ENCODE data around the gene BYSL.

Gene BYSL, protein sequence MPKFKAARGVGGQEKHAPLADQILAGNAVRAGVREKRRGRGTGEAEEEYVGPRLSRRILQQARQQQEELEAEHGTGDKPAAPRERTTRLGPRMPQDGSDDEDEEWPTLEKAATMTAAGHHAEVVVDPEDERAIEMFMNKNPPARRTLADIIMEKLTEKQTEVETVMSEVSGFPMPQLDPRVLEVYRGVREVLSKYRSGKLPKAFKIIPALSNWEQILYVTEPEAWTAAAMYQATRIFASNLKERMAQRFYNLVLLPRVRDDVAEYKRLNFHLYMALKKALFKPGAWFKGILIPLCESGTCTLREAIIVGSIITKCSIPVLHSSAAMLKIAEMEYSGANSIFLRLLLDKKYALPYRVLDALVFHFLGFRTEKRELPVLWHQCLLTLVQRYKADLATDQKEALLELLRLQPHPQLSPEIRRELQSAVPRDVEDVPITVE

DNA sequence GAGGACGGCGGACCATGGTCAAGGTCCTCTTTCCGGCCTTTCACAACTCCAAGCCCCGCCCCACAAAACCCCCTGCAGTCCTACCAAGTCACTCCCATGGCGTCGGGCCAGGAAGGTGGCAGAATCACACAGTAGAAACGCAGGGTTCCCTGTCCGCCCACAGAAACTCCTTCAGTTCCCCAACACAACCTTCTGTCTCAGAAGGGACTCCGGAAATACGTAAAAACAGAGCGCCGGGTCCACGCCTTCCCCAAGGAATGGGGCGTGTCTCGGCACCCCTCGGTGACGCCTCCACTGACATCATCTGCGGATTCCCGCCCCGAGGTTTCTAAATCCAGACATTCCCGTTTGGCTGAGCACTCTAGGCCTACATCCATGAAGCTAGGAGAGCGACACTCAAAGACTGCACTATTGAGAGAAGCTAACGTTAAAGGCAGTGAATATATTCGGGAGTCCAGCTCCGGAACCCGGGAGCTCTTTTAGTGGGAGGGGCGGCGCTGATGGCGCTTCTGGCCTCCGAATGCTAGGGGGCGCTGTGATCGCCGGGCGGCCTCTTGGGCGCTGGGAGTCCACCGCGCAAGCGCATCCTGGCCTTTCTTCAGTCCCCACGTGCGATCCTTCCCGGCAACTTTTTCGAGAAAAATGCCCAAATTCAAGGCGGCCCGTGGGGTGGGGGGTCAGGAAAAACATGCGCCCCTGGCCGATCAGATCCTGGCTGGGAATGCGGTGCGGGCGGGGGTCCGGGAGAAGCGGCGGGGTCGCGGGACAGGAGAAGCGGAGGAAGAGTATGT, at the start of gene BYSL, which contains the start of gene MED20:
TSS of gene BYSL (plus strand) at position 579 of the 791 bp plus-strand sequence. CDS start at position 643, 64 bp downstream.
TSS of gene MED20 (minus strand) at position 219 of the 791 bp plus-strand sequence. CDS start at position 98, 121 bp downstream.
- Mint-ChIP-seq H3K36me3 (ENCODE audit: low read depth) (peaks cover 39% of the 10 kb centered on the region), H3K9me3 (no peaks in the 10 kb centered on the region), H3K4me3 (peak within 1 kb of the TSS; percentile 98), H3K27ac (peak within 1 kb of the TSS; percentile 100), H3K4me1 (ENCODE audit: low read depth) (peaks cover 58% of the 10 kb centered on the region), H3K27me3 (no peaks in the 10 kb centered on the region)

DNA sequence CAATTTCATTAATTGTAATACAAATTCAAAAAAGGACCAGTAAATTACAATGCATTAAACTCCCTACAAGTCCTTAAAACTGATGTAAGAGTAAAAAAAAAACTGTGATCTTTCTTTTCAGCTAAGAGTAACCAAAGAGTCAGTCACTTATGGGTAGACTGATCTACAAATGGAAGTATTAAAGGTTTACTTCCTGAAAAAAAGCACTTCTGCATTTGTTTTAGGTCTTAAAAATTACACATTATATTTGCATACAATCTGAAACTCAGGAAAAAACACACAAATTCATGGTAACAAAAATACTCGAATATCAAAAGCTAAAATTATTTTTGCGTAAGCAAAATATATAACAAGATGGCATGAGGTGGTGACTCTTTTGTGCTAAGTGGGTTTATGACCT, 49.6 kb upstream of the BYSL start:
- no peak overlapping the region for H3K27ac Mint-ChIP-seq
- H3K36me3 Mint-ChIP-seq (ENCODE audit: low read depth) = no peaks in the 10 kb centered on the region
- H3K4me1 Mint-ChIP-seq (ENCODE audit: low read depth) = peaks cover 5% of the 10 kb centered on the region
- H3K9me3 Mint-ChIP-seq = no peaks in the 10 kb centered on the region
- no peaks in the 10 kb centered on the region for H3K27me3 Mint-ChIP-seq
- H3K4me3 Mint-ChIP-seq = no peak overlapping the region

DNA sequence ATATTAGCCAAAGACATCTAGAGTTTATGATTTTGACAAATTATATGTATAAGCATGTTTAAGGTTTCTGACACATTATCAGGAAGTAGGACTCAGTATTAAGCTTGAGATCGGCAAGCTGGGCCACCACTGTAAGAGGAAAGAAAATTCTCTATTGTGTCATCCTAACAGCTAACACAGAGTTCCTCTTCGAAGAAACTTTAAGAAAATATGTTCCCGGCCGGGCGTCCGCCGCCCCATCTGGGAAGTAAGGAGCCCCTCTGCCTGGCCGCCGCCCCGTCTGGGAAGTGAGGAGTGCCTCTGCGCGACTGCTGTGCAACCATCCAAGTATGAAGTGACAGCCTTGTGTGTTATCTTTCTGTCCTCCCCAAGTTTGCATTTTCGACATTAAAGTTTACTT, 49.2 kb upstream of the BYSL start:
- Mint-ChIP-seq H3K36me3 (ENCODE audit: low read depth) (no peaks in the 10 kb centered on the region), H3K27me3 (no peaks in the 10 kb centered on the region), H3K27ac (no peak overlapping the region), H3K9me3 (no peaks in the 10 kb centered on the region), H3K4me3 (no peak overlapping the region), H3K4me1 (ENCODE audit: low read depth) (peaks cover 5% of the 10 kb centered on the region)

DNA sequence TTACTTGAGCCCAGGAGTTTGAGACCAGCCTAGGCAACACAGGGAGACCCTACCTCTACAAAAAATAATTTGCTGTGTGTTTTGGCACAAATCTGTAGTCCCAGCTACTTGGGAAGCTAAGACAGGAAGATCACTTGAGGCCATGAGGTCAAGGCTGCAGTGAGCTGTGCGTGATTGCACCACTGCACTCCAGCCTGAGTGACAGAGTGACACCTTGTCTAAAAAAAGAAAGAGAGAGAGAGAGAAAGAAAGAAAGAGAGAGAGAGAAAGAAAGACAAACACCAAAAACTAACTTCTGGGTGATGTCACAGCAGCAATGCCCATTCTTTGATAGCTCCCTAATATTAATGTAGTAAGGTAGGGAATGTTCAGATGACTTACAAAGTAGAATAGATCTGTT, 46.6 kb upstream of the BYSL start:
- no peaks in the 10 kb centered on the region for H3K27me3 Mint-ChIP-seq
- H3K4me3 Mint-ChIP-seq = no peak overlapping the region
- no peaks in the 10 kb centered on the region for H3K9me3 Mint-ChIP-seq
- H3K27ac Mint-ChIP-seq = no peak overlapping the region
- H3K36me3 Mint-ChIP-seq (ENCODE audit: low read depth) = no peaks in the 10 kb centered on the region
- H3K4me1 Mint-ChIP-seq (ENCODE audit: low read depth) = peaks cover 5% of the 10 kb centered on the region

DNA sequence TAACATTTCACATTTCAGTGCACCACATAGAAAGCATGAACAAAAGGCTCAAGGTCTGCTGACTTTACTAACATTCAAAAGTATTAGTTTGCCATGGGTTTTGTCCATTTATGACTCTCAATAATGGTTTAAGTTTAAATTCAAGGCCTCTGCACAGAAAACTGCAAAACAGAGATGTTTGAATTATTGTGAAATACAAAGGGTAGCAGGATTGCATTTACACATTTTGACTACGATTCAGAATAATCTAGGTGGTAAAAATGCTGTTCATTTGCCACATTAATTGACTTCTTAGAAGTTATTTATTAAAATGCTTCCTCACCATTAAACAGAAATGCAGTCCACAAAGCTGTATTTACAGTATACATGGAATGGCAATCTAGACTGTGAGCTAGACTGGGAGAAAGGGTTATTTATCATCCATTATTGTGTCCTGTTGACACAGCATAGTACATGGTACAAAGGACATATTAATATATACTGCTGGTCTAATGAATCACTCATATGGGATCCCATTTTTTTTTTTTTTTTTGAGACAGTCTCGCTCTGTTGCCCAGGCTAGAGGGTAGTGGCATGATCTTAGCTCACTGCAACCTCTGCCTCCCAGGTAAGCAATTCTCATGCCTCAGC, 44.1 kb upstream of the BYSL start:
- H3K4me3 Mint-ChIP-seq = no peak overlapping the region
- no peak overlapping the region for H3K27ac Mint-ChIP-seq
- no peaks in the 10 kb centered on the region for H3K36me3 Mint-ChIP-seq (ENCODE audit: low read depth)
- no peaks in the 10 kb centered on the region for H3K4me1 Mint-ChIP-seq (ENCODE audit: low read depth)
- H3K27me3 Mint-ChIP-seq = no peaks in the 10 kb centered on the region
- H3K9me3 Mint-ChIP-seq = no peaks in the 10 kb centered on the region

DNA sequence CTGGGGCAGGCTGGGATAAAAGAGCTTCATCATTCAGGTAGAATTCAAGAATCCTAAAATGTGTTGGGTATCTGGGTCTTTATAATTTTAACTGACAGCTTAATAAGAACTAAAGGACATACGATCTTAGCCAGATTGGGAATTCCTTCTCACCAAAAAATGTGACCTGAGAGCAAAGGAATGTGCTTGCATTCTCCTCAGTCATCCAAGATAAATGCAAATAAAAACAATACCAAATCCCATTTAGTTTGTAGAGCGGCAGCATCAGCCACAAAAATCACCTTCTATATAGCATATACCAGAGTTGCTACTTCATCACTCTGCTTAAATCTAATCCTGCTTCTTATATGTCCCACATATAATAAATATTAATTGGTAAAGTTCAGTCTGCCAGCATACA, 43.1 kb upstream of the BYSL start:
- Mint-ChIP-seq H3K4me1 (ENCODE audit: low read depth) (no peaks in the 10 kb centered on the region), H3K4me3 (no peak overlapping the region), H3K36me3 (ENCODE audit: low read depth) (no peaks in the 10 kb centered on the region), H3K9me3 (no peaks in the 10 kb centered on the region), H3K27ac (no peak overlapping the region), H3K27me3 (no peaks in the 10 kb centered on the region)

DNA sequence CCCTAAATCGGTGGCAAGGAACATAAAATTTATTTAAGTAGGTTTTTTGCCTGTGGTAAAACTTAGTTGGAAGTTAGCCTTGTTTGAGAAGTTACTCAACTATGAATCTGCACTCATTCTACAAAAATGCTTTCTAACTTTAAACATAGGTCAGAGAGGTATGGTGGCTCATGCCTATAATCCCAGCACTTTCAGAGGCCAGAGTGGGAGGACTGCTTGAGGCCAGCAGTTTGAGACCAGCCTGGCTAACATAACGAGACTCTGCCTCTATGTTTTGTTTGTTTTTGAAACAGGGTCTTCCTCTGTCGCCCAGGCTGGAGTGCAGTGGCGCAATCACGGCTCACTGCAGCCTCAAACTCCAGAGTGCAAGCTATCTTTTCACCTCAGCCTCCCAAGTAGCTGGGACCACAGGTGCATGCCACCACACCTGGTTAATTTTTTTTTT, 42.3 kb upstream of the BYSL start:
- Mint-ChIP-seq H3K9me3 (no peaks in the 10 kb centered on the region), H3K36me3 (ENCODE audit: low read depth) (no peaks in the 10 kb centered on the region), H3K4me3 (no peak overlapping the region), H3K27me3 (no peaks in the 10 kb centered on the region), H3K4me1 (ENCODE audit: low read depth) (no peaks in the 10 kb centered on the region), H3K27ac (no peak overlapping the region)

DNA sequence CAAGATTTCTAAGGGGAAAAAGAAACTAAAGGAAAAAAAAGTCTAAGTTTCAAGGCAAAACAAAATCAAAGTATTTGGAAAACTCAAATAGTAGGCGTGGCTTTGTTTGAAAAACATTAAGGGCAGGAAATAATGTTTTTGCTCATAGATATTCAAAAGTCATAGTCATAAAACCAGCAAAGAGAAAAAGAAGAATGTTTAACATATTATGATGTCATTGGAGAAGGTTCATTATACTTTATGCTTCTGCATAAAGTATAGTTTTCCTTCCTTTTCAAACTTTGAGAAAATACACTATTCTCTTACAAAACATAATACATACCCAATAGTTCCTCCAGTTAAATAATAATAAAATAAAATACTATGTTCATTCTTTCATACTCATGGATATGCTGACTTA, 39.8 kb upstream of the BYSL start:
- Mint-ChIP-seq H3K27ac (no peak overlapping the region), H3K4me1 (ENCODE audit: low read depth) (no peaks in the 10 kb centered on the region), H3K9me3 (no peaks in the 10 kb centered on the region), H3K36me3 (ENCODE audit: low read depth) (no peaks in the 10 kb centered on the region), H3K27me3 (no peaks in the 10 kb centered on the region), H3K4me3 (no peak overlapping the region)

DNA sequence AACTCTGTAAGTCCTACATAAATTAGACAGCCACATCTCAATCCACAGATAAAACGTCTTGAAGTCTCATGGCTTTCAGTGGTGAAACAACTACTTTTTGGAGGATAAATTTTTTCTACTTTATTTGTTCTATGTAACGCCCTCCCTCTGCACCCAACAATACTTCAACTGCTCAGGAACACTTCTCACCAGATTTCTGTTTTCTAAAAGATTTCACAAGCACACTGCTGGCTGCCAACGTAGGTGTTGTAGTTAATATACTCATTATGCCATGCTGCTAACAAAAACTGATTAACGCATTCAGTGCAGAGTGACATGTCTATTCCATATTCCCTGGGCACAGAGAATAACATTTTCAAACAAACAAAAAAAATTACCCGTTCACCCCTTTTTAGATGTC, 36.3 kb upstream of the BYSL start:
- no peaks in the 10 kb centered on the region for H3K27me3 Mint-ChIP-seq
- no peaks in the 10 kb centered on the region for H3K9me3 Mint-ChIP-seq
- no peak overlapping the region for H3K27ac Mint-ChIP-seq
- no peaks in the 10 kb centered on the region for H3K36me3 Mint-ChIP-seq (ENCODE audit: low read depth)
- H3K4me3 Mint-ChIP-seq = no peak overlapping the region
- no peaks in the 10 kb centered on the region for H3K4me1 Mint-ChIP-seq (ENCODE audit: low read depth)

DNA sequence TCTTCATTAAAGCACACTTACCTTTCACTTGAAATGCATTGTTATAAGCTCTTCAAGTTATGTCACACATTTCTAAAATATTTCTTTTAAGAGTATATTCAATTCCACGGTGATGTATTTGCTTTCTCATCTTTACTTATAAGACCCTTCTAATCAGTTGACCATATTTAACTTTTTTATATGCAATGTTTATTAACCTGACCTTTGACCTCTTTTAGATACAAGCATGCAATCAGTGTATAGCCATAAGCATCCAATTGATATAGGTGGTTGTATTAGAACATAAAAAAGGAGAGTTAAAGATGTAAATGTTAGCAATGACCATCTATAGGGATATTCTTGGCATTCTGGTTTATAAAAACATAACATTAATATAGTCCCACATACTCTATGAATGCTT, 35.4 kb upstream of the BYSL start:
- Mint-ChIP-seq H3K27me3 (no peaks in the 10 kb centered on the region), H3K4me3 (no peak overlapping the region), H3K36me3 (ENCODE audit: low read depth) (no peaks in the 10 kb centered on the region), H3K27ac (no peak overlapping the region), H3K4me1 (ENCODE audit: low read depth) (no peaks in the 10 kb centered on the region), H3K9me3 (no peaks in the 10 kb centered on the region)

DNA sequence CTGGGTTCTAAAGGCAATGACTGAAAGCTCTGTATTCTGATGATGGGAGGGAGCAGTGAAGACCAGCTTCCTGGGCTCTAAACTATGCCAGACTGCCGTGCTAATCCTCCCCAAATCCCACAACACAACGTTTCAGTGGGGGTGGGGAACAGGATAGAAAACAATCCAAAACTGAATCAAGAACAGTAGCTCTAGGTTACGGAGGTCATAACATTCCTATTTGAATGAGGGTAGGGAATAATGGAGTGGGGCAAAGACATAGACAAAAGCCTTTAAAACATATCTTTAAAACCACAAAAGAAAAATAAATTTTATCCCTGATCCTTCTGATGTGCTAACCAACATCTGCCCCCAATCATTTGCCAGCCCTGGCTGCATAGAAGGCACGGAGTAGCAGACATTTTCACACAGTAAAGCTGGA, 34.0 kb upstream of the BYSL start:
- Mint-ChIP-seq H3K36me3 (ENCODE audit: low read depth) (no peaks in the 10 kb centered on the region), H3K9me3 (no peaks in the 10 kb centered on the region), H3K27me3 (no peaks in the 10 kb centered on the region), H3K4me1 (ENCODE audit: low read depth) (no peaks in the 10 kb centered on the region), H3K4me3 (no peak overlapping the region), H3K27ac (no peak overlapping the region)

DNA sequence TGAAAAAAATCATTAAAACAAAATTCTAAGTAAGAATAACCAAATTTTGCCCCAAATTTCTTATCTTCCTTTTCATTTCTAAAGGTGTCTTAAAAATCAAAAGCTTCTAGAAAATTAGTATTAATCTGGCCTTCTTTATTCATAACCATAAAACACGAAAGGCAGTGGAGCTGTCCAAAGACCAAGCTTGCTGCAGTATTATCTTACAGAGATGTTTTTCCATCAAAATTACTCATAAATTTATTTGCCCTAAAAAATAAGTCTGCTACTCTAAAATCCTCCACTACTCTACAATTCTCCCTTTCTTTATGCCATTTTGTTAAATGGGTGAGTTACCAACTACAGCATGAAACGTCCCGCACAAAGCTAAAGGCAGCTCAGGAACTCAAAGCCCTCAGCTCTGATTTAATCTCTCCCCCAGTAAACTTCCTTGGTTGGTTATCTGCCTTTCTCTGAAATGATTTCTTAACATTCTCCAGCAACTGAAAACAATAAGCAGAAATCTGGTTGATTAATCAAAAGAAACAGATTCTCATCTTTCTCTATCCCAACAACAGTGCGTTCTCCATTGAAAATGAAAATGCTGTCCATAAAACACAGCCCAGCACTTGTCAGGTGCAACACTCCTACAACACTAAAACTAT, 28.3 kb upstream of the BYSL start:
- no peaks in the 10 kb centered on the region for H3K36me3 Mint-ChIP-seq (ENCODE audit: low read depth)
- H3K27me3 Mint-ChIP-seq = no peaks in the 10 kb centered on the region

DNA sequence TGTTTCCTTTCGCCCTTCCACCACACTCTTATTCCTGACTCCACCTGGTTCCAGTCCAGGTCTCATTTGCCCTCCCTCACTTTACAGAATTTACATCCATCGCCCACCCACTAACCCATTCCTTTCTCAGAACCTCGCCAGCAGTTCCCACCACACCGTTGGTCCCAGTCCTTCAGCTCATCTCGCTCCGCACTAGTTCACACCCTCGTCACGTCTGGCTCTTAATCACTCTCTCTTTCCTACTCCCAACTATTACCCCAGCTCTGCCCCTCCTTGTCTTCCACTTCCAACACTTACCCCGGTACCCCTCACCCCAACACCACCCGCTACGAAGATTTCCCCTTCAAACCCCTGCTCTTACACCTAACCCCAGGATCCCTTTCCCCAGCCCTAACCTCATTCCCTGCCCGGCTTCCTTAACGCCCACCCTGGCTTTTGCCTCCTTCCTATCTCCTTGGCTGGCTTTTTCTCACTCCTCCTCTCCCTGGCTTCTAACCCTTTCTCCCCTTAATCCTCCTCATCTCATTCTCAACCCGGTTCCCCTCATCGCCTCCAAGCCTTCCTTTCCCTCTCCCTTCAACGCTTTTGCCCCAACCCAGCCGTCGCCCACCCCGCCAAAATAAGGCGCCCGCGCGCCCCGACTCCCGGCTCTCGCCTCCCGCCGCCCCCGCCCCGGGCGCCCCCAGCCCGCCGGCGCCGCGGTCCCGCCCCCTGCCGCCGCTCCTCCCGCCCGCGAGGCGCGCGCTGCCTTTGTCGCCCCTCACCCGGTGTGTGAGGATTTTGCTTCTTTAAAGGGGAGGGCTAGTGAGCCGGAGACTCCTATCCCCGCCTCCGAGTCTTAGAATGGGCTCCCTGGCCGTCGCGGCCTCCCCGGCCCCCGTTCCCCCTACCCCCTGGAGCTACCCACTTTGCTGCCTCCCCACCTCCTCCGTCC, 26.7 kb upstream of the BYSL start:
- no peak overlapping the region for H3K27ac Mint-ChIP-seq
- H3K27me3 Mint-ChIP-seq = no peaks in the 10 kb centered on the region
- no peaks in the 10 kb centered on the region for H3K36me3 Mint-ChIP-seq (ENCODE audit: low read depth)
- no peaks in the 10 kb centered on the region for H3K9me3 Mint-ChIP-seq
- no peak overlapping the region for H3K4me3 Mint-ChIP-seq
- H3K4me1 Mint-ChIP-seq (ENCODE audit: low read depth) = peaks cover 10% of the 10 kb centered on the region

More for the DNA sequence above, 28.3 kb upstream of the BYSL start:
- H3K4me1 Mint-ChIP-seq (ENCODE audit: low read depth) = peaks cover 10% of the 10 kb centered on the region
- H3K9me3 Mint-ChIP-seq = no peaks in the 10 kb centered on the region
- H3K27ac Mint-ChIP-seq = no peak overlapping the region
- H3K4me3 Mint-ChIP-seq = no peak overlapping the region

All from stimulated activated naive CD8-positive, alpha-beta T cell treated with anti-CD3 and anti-CD28 coated beads, Interleukin-15, Interleukin-2, amounts not matched to agents 100 ng/mL and 50 ng/mL, for 24 hours (primary cell).